HG03571 (cell line): Measurements from ENCODE around the gene CELSR1.

Experiments used
- ATAC-seq: cut with Tn5 transposase; IDR thresholded peaks from one replicate; pipeline ENCODE4 v1.9.1; 2021; ENCODE audit not compliant: unreplicated experiment

Gene CELSR1

DNA sequence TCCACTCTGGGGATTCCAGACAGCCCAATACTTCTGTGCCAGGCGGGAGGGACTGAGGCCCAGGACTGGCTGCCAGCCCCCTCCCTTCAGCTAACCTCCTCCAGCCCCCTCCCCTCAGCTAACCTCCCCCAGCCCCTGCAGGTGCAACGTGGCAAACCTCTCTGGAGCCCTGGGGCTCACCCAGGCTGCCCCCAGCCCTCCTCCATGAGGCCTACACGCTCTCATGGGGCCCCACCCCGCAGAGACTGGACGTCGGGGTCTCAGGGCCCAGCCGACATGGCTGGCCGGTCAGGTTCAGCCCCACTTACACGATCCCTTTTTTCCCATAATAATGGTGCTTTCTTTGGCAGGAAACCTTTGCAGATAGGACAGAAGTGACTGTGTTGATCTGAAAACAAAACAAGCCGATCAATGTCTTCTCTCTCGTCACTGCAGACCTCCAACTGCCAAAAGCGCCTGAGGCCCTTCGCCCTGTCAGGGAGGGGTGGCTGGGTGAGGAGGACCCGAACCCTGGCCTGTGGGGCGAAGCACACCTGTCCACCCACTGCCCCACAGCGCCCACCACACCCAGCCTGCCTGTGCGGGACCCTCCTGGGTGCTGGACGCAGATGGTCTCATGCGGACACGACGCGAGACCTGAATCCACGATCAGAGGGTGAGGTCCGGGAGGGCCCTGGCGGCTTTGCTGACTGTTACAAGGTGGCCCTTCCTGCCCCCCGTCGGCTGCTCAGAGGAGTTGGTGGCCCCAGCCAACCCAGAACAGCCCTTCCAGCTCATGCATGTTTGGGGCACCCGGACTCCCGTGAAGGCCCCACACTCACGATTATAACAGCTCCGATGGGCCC is 168.3 kb downstream of the CELSR1 start:
- ATAC-seq = no peak

DNA sequence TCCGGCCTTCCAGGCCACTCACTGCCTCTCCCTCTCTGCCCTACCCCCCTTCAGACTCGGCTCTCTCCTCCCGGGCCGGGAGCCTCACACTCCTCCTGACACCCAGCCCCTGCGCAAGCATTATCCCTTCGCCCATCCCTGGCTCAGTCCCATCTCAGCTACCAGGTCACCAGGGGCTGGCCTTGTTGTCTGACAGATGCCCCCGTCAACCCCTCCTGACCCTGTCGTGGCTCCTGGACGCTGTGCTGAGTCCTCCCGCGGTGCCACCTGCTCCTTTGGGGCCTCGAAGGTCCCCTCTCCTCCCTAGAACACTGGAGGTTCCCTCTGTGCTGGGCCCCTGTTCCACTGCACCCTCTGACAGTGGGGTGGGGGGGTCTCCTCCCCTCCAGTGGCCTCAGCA is 169.0 kb downstream of the CELSR1 start:
- ATAC-seq = no peak

DNA sequence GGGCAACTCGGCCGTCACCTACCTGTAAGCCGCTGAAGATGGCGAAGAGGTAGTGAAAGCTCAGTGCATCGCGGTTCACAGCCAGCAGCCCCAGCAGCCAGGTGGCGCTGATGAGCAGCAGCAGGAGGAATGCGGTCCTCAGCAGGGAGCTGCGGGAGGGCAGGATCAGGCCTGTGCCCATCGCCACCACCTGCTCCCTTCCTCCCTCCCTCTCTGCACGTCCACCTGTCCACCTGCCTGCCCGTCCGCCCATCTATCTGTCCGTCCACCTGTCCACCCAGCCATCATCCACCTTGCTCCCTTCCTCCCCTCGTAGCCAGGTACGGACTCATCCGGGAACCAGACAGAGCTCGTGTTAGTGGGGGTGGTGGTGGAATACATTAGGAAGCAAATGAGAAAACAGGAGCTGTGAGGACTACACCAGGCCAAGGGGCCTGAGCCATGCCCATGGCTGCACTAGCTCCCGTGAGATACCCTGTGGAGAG is 169.7 kb downstream of the CELSR1 start:
- no peak for ATAC-seq

DNA sequence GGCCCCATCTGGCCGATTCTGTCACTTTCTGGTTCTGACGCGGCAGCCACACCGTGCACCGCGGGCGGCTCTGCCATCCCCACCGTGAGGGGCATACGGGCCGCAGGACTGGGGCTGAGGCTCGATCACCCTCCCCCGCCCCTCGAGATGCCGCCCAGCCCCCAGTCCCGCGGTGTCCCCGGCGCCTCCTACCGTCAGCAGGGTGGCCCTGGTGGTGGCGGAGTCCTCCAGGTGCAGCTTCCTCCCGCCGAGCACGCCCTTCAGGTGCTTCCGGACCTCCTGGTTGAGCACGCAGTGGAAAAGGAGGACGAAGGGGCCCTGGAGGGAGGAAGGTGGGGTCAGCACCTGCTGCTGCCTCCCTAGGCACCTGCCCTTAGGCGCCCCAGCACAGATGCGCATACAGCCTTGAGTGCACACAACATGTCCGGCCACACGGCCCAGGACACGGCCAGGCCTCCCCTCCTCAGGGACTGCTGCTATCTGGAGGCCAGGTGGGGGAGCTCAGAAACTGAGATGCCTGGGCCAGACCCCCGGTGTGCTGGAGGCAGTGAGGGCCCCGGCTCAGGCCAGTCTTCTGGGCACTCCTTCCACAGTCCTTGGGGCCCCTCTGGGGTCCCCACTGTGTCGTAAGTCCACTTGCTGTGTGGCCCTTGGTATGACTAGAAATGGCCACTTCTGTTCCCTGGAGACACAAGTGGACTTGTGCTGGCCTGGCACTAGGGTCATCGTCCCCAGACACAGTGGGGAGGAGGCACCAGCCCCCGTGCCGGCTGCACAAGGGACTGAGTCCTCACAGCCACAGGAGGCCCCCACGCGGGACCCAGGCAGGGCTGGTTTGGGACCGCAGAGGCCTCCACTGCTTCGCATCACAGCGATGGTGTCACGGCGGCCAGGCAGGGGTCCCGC is 170.4 kb downstream of the CELSR1 start:
- ATAC-seq = no peak

DNA sequence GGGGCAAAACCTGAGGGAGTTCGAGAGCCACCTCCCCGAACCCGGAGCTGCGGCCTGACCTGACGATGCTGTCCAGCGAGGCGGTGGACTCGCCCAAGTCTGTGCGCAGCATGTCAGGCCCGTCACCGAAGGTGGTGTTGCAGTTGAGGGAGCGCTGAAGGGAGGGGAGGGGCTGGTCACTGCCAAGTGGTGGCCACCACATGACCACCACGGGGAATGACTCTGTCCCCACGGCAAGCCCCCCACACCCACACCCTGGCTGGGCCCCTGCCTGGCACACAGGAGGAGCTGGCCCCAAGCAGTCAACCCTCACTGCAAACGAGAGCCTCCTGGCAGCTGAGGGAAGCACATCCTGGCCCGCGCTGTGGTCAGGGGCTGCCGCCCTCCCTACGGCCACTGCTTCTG is 171.1 kb downstream of the CELSR1 start:
- ATAC-seq = no peak

DNA sequence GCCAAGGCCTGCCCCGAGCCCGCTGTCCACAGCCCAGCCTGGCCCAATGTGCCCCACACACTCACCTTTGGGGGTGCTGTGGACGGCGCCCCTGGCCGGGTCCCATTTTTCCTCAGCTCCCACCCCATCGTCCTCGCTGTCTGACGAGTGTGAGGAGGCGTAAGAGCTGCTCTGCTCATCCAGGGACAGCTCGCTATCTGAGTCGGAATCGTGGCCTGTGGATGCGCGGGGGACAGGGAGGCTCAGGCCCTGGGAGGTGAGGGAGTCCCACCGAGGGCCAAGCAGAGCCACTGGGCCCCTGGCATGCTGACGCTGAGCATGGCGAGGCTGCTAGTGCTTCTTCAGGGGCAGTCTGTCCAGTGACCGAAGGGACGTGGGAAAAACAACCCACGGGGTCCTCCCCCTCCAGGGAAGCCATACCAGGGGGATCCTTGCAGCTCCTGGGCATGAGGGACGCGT is 172.2 kb downstream of the CELSR1 start:
- no peak for ATAC-seq

DNA sequence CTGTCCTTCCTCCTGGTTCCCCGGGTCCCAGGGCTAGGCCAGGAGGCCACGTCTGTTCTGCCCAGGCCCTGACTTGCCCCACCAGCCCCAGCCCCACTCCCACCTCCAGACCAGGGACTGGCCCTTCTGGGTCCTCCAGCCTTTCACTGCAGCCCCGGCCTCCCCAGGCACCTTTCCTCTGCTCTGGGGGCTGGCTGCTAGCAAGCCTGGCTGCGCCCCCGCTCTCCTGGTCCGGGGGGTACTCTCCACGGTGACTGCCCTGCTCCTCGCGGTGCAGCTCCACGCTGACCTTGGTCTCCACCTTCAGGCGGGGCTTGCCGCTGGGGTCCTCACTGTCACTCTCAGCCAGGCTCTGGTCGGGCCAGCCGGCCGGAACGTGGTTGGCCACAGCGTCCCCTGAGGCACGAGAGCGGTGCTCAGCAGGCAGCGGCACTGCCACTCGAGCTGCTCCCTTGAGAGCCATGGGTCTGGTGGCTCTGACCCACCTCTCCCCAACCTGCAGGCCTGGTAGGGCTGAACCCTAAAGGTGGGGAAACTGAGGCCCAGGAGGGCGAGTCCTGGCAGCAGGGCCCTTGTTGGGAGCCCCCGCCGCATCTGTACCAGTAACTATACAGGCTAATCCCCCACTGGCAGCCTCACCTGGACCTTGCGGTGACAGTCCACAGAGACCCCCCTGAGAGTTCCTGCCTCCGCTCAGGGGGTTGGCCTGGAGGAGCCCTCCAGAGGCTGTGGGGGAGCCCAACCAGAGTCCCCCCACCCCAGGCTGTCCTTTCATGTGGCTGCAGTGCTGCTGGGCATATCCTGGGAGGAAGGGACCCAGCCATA is 172.9 kb downstream of the CELSR1 start:
- no peak for ATAC-seq

DNA sequence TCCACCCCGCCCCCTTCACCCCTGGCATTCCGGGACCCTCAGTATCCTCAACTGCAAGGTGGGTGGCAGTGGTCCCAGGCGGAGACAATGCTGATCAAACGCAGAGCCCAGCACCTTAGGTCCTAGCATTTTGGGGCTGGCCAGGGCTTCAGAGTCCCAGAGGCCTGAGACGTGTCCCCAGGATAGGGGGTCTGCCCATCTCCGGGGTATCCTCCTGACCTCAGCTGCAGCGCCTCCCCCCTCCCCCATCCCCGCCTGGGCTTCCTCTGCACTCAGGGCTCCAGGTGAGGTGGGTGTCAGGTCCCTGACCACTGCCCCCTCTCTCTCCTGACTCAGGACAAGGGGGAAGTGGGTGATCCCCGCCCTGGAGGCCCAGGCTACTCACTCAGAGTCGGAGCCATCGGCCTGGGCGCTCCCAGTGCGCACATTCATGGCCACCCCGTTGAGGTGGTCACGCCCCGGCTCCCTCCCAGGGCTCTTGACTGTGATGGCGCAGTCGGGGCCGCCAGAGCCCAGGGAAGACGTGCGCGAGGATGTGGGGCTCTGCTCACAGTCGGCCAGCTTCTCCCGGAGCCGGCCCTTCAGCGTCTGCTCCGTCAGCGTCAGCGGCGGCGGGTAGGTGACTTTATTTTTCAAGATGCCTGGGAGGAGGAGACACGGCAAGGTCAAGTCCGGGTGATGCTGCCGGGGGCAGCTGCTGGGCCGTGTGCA is 173.7 kb downstream of the CELSR1 start:
- no peak for ATAC-seq

DNA sequence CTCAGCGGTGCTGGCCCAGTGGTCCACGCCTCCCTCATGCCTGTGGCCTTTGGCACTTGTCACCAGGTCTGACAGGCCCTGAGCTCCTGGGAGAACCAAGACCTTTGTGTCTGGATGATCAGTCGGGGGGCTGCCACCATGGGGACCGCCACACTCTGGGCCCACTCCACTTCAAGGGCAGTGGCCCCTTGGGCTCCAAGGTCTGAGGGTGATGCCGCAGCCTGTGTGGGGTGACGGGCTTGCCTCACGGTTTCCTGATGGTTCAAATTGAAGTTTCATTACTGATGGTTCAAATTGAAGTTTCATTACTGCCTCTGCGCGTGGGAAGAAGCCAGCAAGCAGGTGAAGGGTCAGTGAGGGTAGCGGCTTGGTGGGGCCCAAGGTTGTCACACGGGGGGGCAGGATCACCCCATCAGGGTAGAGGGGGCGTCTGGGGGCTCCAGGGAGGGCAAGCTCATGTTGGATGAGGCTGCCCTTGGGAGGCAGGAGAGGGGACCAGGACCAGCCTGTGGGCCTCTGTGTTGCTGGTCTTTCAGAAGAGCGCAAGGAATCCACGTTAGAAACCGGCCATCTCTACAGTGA is 174.4 kb downstream of the CELSR1 start:
- no peak for ATAC-seq

DNA sequence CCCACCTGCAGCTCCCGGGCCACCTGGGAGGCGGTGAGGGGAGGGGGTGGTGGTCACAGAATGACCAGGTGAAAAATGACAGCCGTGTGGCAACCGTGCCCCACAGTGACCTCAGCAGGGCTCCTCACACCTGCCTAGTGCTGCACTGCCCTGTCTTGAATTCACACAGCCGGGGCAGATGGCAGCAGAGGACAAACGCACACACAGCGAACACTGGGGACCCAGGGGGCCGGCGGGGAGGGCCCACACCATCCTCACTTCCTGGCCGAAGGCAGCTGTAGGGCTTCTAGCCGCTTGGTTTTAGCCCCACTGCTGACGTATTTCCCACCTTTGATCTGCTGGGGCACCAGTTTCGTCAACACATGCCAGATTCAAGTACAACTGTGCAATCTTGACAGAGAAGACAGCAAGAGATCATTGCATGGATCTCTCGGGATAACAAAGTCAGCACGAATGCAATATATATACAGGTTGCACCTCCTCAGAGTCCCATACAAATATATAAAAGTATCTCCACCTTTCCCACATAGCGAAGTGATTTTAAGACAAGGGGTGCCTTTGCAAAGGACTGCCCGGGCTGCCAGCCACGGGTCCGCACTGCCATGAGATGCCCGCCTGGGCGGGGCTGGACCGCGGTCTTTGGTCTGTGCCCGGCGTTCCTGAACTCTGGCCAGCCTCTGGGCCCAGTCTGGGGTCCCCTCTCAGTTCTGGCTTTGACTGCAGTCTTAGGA is 175.1 kb downstream of the CELSR1 start:
- no peak for ATAC-seq

DNA sequence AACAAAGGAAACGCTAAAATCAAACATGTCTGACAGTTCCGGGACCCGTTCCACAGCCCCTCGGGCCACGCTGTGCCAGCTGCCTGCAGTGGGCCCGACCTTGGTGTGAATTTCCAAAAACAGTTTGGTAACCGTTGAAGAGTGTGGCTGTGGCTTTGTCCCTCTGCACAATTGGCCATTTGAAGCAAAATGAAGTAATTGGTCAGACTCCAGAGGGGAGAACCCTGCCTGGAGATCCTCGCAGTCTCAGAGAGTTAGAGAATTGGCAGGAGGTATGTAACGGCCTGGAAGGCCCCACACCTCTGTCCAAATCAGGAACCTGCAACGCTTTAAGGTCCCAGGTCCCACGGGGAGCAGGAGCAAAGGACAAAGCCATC is 175.6 kb downstream of the CELSR1 start:
- no peak for ATAC-seq

DNA sequence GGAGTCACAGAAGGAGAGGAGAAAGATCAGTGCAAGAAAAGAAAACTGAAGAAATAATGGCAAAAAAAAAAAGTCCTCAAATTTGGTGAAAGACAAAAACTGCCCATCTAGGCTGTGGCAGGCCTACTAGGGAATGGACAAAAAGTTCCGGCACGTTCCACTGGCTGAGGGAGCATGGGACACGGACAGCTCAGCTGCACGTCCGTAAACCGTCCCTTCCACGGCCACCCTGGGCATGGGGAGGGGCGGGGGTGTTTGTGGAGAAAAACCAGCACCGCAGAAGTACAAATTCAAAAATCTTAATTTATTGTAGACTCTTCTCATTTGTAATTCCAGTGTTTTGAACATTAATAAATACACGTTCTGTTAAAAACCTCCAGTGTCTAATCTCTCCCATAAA is 176.5 kb downstream of the CELSR1 start:
- ATAC-seq = no peak

DNA sequence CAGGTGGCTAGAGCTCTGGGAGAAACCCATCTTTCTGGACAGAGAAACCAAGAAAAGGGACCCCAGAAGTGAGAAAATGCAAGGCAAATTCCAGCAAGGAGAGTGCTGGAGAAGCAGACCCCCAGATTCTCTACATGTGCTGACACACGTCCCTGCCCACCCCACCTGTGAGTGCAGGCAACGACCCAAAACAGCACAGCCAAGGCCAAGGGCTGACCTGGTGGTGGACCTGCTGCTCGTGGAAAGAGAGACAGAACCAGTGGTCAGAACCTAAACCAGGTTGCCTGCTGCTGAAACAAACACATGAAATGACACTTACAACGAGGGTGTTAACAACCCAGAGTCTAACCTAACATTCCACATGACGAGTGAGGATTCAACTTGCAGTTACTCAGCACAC is 177.3 kb downstream of the CELSR1 start:
- ATAC-seq = no peak

DNA sequence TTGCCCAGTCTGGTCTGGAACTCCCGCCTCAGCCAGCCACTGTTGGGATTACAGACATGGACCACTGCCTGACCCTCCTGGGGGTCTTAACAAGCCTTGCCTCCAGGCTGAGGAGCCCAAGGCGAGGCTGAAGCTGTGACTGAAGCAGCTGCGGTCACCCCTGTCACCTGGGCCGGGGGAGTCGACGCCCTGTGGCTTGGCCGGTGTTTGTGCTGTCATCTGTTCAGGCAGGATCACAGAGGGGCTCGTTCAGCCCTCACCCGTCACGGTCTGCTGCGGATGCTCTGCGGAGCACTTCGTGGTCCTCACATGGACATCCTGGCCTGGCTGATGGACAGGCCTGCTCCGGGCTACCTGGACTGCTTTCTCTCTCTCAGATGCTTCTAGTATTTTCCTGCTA is 178.1 kb downstream of the CELSR1 start:
- ATAC-seq = no peak

DNA sequence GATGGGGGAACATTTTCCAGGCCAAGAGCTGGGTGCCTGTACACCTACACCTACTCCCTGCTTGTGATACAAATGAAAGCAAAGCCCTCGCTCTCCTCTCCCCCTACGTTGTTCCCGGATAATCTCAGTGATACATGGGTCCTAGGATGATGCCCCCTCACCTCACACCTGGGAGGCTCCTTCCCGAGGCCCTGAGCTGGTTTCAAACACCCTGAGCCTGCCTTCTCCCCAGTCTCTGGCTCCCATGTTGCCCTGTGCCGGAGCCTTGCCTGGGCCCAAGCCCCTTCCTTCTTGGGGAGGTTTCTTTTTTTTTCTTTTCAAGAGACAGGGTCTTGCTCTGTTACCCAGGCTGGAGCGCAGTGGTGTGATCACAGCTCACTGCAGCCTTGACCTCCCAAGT is 178.7 kb downstream of the CELSR1 start:
- ATAC-seq = no peak

DNA sequence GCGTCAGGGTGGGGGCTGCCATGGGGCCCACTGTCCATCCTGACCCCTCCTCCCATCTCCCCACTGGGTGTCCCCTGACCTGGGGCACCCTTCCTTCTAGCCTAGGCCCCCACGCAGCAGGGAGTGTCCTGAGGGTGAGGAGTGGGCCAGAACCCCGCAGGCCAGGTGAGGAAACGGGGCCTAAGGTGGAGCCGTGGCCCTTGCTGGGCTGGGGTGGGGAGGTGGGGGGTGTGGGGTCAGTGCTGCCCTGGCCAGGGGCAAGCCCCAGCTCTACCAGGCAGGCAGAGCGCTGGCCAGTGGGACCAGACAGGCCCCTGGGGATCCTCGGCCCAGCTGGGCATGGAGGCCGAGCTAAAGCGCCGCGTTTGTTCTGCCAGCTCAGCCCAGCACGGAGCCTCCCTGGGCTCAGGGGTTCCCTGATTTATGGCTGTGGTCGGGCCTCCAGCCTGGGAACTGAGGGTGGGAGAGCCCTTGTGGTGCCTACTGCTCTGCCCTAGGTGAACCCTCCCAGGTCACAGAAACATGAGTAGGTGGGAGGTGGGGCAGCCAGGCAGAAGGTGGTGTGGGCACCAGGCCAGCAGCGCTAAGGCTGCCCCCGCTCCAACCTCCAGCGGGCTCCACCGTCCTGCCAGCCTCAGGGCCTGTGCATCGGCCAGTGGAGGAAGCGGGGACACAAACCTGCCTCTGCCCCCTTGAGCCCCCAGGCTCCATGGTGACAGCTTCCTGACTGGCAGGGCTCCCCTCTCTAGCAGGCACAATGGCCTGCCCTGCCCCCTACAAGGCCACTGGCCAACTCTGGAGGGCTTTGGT is 179.5 kb downstream of the CELSR1 start:
- no peak for ATAC-seq

DNA sequence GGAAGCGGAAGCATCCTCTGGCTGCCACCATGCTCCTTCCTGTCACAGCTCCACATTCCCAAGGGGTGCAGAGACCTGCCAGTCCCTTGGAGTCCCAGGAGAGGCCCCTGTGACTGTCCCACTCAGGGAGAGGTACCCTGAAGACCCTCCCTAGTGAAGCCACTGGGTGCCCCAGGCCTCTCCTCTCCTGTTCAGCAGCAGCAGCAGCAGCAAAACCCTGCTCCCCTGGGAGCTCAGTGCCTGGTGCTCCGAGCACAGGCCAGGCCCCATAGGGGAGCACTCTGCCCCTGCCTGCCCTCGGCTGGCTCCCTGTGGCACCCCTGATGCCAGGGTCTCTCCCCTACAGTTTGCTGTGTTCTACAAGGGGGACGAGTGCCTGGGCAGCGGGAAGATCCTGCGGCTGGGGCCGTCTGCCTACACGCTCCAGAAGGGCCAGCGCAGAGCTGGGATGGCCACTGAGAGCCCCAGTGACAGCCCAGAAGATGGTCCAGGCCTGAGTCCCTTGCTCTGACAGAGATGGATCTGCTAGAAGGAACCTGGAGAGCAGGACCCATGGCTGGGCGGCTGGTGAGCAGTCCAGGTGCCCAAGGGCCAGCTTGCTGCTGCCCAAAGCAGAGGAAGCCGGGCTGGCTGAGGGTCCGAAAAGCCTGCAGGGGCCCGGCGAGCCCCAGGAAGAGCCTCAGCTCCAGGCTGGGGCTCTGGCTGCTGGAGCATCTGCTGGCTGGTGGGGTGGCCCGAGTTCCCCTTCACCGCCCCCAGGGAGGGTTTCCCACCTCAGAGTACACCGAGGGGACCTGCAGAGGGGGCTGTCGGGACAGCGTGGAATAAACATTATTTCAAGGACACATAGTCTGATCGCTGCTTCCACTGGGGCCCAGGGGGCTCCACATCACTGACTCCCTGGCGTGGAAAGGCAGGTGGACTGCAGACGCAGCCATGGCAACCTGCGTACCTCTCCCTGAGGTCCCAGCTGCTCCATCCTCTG is 180.6 kb downstream of the CELSR1 start:
- no peak for ATAC-seq
